ENCODE measurements around the gene OMD.
"Not testable (repeated sequence)": the region's sequence is repeated elsewhere in the genome, so short reads cannot be mapped to it uniquely, and the experiment has no call there.

The OMD gene, protein sequence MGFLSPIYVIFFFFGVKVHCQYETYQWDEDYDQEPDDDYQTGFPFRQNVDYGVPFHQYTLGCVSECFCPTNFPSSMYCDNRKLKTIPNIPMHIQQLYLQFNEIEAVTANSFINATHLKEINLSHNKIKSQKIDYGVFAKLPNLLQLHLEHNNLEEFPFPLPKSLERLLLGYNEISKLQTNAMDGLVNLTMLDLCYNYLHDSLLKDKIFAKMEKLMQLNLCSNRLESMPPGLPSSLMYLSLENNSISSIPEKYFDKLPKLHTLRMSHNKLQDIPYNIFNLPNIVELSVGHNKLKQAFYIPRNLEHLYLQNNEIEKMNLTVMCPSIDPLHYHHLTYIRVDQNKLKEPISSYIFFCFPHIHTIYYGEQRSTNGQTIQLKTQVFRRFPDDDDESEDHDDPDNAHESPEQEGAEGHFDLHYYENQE

DNA sequence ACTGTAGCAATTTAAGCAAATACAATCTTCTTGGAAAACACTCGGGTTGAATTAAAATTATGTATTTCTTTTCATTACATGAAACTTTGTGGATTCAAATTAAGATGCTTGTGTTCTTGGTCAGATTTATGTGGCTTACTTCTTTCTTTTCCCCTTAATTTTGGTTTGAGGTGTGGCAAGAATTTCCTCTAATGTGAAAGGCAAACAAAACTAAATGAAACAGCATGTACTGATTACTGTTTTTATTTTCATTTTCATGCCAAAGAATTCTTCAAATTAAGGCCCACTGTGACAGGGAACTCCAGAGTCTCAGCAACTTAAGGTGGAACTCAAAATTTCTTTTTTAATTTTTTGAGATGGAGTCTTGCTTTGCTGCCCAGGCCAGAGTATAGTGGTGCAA lies at the start of gene OMD:
TSS of gene OMD (minus strand) at position 132 of the 400 bp plus-strand sequence. CDS start 6,913 bp downstream, outside the sequence.
- DNase-seq: no peak

DNA sequence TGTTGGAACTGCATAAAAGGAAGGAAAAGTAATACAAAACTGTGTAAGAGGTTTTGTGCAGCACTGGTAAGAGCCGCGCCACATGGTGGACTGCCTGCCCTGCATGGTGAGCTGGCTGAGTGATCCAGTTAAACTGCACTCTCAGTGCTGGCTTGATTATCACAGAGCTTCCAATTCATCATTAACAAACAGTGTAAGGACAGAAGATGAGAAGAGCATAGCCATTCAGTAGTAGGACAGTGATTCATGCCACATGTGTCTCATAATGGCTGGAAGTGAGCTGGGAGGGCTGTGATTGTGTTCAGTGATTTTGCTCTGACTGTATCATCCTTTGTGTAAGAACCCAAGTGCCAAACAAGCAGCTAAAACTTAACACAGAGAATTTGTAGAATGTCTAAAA lies 43.9 kb upstream of the OMD start:
- DNase-seq: no peak

DNA sequence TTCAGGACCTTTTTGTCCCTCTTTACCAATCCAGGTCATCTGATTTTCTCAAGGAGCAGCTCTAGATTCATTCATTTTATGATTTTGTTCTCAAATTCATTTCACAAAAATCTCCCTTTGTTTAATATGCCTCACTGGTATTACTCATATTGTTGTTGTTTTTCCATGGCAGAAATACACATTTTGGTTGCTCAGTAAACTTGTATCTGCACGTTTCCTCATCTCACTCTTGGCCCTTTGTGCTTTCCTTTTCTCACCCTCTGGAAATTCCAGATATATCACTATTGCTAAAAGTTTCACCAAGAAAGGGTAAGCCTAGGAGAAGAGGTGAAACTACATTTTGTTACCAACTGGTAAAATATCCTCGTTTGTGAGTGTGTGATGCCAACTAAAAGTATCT lies 43.2 kb upstream of the OMD start:
- no peak for DNase-seq

DNA sequence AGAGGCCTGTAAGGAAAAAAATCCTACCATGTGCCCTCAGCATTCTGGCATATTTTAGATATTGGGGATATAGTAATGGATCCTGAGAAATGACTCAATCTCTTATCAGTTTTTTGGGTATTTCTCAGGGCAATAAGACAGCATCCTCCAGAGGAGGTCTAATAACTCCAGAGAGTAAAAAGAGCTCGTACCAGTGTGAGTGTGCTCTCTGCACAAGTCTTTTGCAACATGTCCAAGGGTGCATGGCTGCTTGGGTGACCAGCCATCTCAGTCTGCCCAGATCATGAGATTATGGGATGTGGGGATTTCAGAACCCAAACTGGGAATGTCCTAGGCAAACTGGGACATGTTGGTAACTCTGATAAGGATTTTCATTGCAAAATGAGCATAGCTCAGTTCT lies 42.8 kb upstream of the OMD start:
- no peak for DNase-seq

DNA sequence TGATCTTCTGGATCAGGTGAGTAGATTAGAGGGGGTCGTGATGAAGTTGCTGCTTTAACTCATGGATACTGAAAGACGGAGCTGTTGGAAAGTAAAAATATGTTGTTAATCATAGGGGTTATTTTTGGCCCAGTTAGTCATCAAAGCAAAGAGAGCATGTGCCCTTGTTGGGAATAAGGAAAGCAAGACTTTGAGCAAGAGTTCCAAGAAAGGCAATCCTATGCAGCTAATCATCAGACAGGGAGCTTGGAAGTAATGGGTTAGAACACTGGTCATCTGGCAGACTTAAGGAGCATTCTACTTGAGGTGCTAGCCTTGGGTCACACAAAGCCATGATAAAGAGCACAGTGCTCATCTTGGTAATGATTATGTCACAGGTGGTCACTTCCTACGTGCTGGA lies 39.7 kb upstream of the OMD start:
- no peak for DNase-seq

DNA sequence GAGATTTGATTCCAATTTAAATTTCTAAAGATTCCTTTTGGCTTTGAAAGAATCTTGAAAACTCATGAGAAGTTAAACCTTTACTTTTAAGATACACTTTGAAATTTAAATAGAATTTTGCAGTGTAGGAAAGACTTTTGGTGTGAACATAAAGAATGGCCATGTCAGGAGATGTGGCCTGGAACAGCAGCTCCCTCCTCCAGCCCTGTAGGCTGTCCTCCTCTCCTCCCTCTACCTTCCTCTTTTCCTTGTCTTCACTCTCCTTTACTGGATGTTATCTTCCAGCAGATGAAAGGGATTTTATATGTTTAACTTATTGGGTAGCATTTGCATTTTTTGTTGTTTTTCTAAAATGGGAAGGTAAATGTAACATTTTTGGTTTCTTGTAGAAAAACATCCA lies 39.1 kb upstream of the OMD start:
- no peak for DNase-seq

DNA sequence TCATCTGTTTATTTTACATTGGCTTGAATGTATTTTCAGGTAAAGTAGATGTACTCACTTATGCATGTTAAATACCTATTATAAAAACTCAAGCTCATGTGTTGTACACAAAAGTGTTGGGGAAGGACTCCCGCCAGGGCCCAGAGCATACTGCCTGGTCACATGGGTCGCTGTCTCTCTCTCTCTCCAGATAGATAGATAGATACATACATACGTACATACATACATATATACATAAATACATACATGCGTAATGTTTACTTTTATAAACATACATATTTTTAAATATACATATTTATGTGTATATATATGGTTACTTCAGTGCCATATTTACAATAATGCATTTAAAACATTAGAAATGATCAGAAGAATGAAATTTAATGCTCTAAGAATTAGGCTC lies 33.3 kb upstream of the OMD start:
- no peak for DNase-seq

DNA sequence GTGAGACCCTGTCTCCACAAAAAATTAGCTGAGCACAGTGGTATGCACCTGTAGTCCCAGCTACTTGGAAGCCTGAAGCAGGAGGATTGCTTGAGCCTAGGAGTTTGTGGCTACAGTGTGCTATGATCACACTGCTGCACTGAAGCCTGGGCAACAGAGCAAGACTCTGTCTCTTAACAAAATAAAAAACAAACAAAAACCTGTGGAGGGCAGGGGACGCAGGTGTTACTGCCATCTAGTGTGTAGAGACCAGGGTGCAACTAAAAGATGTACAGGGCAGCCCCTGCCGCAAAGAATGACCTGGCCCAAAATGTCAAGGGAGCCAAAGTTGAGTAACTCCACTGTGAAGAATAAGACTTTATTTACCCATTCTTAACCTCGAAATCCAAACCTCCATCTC lies 30.9 kb upstream of the OMD start:
- no peak for DNase-seq

DNA sequence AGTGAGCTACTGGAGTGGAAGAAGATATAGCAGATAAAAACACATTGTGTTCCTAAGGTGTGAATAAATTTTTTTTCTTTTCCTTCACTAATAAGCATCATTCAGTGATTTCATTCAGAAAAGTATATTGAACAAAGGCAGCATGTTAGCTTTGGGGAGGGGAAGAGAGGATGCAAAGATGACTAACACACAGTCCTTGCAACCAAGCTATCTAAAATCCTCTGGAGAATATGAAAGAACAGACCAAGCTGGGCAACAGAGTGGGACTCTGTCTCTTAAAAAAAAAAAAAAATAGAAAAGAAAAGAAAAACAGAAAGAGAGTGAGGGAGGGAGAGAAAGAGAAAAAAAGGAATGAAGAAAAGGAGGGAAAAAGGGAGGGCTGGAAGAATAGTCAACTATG lies 22.3 kb upstream of the OMD start:
- DNase-seq: no peak

DNA sequence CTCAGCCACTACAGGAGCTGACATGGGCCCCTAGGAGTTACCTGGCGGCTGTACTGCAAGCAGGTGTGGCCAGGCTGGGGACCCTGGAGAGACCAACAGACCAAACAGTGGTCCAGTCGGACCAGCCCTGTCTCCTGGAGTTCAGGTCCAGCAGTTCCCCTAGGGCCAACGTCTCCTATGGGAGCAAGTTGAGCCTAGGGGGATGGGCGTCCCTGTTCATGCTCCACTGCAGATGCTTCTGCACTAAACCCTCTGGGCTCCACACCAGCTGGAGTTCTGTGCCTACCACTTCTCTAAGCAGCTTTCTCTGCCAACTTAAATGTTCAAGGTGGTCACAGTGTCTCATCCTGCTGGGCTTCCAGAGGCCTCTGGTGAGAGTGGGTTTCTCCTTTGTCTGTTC lies 20.6 kb upstream of the OMD start:
- DNase-seq: no peak

DNA sequence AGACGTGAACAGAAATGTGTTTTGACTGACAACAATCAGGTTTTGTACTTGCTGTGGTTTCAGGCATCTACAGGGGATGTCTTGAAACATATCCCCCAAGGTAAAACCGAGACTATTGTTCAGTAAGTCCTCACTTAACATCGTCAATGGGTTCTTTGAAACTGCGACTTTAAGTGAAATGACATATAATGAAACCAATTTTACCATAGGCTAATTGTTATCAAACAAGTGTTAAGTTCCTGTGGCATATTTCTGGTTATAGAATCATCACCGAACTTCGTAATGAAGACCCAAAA lies 16.4 kb upstream of the OMD start:
- DNase-seq: peak; percentile 35

DNA sequence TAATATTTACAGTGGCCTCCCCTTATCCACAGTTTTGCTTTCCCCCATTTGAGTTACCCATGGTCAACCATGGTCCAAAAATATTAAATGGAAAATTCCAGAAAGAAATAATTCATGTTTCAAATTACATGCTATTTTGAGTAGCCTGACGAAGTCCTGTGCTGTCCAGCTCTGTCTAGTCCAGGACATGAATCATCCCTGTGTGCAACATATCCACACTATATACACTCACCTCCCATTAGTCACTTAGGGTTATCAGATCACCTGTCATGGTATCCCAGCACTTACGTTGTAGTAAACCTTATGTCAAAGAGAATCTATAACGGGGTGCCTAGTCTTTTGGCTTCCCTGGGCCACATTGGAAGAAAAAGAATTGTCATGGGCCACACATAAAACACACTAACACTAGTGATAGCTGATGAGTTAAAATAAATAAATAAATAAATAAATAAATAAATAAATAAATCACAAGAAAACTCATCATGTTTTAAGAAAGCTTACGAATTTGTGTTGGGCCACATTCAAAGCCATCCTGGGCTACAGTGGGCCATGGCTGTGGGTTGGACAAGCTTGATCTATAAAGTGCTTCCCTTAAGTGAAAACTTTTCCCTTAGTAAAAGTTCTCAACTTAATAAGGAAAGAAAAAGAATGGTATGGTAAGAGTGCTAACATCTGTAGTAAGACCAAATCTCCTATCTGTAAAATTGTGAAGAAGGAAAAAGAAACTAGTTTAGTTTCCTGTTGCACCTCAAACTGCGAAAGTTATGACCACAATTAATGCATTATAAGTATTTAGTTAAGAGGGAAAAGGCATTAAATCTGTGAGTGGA lies 15.9 kb upstream of the OMD start:
- no peak for DNase-seq

DNA sequence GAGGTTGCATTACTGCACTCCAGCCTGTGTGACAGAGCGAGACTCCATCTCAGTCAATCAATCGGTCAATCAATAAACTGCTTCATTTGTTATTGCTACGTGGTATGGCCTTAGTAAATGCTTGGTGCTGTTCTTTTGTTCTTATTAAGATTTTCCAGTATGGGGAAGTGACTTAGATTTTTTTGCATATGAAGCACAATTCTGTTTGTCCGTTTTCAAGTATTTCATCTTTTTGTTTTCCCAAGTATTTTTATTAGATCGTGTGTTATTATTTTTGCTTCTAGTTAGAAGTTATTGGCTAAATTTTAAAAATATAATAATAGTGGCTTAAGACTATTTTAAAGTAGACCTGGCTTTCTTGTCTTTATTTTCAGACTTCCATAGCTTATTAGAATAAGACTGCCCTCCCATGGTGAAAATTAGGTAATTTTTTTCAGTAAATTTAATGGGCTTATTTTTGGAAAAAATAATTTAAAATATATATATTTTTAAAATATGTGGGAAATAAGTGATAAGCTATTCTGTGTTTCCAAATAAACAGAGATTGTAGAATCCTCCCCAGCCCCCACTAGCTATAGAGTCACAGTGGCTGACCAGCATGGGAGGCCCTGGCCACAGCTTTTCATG lies 14.7 kb upstream of the OMD start:
- peak; percentile 31 for DNase-seq

DNA sequence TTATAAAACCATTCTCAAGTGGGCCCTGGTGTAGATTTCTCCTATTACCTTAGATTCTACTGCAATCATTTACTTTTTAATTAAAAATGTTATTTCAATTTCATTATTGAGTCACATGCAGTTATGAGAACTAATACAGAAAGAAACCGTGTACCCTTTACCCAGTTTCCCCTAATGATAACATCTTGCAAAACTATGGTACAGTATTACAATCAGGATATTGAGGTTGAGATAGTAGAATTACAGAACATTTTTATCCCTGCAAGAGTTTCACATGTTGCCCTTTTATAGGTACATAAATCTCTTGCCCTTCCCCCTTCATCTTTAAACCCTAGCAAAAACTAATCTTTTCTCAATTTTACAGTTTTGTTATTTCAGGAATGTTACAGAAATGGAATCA lies 11.0 kb upstream of the OMD start:
- no peak for DNase-seq

DNA sequence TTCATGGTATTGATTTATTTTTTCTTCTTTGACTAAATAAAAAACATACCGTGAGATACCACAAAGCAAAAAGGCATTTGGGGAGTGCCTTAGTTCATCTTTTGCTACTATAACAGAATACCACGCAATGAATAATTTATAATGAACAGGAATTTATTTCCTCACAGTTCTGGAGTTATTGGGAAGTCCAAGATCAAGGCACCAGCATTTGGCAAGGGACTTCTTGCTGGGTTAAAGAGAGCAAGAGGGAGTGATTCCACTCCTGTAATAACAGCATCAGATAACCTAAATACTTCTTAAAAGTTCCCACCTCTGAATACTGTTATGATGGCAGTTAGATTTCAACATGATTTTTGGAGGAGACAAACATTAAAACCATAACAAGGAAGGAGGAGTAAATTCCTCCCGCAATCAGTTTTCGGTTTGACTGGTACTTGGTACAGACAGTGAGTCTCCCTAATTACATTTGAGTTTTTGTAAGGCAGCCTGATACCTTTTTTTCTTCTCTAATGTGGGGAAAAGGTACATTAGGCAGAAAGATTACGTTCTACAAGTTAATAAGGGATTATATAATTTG lies 8.8 kb upstream of the OMD start:
- no peak for DNase-seq

DNA sequence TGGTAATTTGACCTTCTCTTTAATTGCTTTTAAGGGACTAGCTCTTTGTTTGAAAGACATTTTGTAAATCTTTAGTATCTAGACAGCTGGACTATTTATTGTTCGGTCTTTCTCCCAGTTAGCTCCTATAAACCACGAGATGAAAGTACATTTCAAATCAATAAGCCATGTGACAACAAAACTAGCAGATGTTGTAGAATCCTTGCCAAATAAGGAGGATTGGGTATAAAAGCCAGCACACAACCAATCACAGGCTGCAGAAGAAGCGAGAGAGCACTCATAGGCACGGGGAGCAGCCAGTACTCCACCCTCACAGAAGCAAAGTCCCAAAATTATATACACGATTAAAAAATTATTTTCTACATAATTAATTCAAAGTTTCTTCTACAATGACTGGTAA lies 8.1 kb upstream of the OMD start:
- DNase-seq: no peak

DNA sequence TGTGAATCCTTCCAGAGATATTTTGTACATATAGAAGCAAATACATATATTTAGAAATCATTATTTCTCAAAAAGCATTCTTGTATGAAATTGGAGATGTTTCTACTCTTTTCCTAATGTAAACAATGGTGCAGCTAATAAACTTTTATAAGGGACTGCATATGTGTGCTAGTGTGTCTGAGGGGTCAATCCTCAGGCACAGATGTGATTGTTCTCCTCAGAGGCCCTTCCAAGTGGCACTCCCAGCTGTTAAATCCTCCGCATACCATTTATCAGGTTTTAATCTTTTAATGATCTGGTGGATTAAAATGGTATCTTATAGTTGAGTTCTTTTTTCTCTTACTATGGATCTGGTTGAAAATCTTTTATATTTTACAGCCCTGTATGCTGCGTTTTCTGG lies 5.6 kb upstream of the OMD start:
- no peak for DNase-seq

DNA sequence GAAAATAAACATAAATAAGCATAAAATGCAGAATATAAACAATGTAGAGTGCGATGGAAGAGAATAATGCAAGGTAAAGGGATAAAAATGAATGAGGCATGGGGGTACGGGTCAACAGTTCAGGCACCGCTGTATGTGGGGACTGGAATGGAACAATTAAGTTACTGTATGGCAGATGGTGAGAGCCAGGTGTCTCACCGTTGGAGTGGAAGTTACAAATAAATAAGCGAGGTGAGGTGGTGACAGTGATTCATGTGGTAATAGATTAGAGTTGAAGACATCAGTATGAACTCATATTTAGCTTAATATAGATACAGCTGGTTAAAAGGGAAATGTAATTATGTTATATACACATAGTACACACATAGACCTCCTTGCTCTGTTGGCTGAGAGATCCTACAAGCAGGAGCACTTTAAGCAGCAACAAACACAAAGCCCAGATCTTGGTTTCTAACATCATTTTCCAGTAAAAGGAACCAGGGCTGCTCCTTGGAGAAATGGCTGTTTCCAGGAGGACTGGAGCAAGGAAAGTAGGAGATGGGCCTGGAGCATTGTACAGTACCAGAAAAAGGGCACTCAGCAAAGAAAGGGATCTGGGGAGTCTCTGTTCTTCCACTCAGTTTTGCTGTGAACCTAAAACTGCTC lies 2.4 kb upstream of the OMD start:
- no peak for DNase-seq

DNA sequence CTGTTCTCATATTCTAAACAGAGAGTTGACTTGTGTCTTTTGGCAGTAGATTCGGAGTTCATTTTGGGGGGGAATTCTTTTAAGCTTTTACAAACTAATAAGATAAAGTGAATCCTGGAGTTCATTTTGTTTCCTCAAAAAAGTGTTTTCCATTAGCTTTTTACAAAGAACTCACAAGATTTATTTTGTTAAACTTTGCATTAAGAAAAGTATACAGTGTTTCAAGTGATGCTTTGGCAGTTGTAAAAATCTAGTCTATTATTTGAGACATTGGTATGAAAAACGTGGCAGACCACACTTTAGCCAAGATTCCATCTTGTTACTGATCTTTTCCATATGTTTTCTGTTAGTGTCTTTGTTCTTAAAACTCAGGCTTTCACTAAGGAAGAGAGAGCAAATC lies 1.2 kb upstream of the OMD start:
- no peak for DNase-seq

DNA sequence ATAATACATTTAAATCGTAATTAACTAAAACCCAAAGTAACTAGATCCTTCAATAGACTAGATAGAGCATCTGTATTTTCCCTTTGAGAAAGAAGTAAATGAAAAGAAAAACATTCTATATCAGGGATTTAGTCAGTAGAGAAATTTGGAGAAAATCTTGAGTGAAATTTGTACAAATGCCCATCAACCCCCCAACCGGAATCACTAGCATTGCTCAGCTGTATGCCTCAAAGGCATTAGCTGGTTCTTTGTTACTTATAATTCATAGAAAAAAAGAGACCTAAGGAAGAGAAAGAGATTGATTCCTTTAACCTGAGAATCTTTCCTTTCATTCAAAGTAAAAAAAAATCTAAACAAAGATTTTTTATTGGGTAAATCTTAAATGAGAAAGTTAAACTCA lies 659 bp downstream of the OMD start:
- DNase-seq: no peak

DNA sequence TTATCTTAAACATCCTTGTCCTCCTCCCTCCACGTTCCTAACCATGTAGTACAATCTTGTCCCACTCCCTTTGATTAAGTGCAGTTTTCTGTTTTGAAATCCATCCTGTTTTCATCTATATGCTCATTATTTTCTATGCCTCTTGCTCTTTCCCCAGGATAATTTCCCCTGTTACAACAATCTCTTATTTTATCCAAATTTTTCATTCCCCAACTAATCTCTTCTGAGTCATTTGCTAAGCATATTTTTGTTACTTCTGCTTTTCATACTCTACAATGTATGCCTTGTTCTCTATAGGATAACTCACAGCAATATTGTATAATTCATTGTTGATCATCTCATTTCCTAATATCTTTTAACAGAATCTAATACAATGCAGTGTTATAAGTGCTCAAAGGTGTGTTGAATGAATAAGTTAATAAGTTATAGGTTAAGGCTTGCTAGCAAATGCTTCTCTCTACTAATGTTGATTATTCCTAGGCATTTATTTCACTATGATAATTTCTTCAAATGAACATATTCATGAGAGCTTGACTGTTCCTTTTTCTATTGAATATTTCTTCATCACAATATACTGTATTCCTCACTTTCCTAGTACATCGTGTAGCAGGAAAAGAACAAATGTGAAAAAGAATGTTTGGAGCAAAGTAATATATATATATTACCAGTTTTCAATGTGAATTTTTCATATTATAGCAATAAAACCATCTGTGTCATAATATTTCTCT lies 1.5 kb downstream of the OMD start:
- no peak for DNase-seq

DNA sequence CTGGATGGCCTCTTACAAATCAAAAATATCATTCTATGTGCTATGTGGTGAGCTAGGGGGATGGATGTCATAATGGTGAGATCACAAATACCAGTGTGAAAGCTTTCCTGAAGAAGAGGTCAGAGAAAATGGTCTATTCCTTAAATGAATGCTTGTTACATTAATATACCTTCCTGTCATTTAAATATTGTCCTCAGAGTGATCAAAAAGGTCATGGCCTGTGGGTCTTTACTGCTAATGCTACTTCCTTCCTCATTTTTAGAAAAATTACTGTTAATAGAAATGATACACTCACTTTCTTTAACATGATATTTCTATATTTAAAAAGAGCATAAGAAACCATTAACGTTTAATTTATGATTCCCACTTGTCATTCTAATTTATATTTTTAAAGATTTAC lies 9.7 kb downstream of the OMD start:
- no peak for DNase-seq

DNA sequence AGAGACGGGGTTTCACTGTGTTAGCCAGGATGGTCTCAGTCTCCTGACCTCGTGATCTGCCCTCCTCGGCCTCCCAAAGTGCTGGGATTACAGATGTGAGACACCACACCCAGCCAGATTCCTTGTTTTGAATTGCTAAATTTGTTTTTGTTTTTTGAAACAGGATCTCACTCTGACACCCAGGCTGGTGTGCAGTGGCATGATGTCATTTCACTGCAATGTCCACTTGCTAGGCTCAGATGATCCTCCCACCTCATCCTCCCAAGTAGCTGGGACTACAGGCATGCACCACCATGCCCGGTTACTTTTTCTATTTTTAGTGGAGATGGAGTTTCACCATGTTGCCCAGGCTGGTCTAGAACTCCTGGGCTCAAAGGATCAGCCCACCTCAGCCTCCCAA lies 13.1 kb downstream of the OMD start:
- DNase-seq: not testable (repeated sequence)
